PC-9 (cell line): Measurements from ENCODE around the gene EEF2K.

ENCODE experiments used
- EZH2 ChIP-seq: fragments of 200-600 bp; sonication (generic); IDR thresholded peaks from 2 replicates; pipeline ENCODE4 v1.8.0; 2017; ENCODE audit warnings: antibody characterized with exemption, low read depth
- TF ChIP-seq, protein P1 (sequence below): fragments of 200-600 bp; sonication (generic); conservative IDR thresholded peaks from 2 replicates; pipeline ENCODE4 v1.6.1; 2017; ENCODE audit warnings: mixed run types, antibody characterized with exemption, mild to moderate bottlenecking, moderate library complexity

GRCh38 chr16:22195695-22196558, 10.2 kb upstream of the EEF2K start:
- TF ChIP-seq EZH2, result no peak
- TF ChIP-seq, protein P1, sequence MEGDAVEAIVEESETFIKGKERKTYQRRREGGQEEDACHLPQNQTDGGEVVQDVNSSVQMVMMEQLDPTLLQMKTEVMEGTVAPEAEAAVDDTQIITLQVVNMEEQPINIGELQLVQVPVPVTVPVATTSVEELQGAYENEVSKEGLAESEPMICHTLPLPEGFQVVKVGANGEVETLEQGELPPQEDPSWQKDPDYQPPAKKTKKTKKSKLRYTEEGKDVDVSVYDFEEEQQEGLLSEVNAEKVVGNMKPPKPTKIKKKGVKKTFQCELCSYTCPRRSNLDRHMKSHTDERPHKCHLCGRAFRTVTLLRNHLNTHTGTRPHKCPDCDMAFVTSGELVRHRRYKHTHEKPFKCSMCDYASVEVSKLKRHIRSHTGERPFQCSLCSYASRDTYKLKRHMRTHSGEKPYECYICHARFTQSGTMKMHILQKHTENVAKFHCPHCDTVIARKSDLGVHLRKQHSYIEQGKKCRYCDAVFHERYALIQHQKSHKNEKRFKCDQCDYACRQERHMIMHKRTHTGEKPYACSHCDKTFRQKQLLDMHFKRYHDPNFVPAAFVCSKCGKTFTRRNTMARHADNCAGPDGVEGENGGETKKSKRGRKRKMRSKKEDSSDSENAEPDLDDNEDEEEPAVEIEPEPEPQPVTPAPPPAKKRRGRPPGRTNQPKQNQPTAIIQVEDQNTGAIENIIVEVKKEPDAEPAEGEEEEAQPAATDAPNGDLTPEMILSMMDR, result peak; percentile 92
